ENCODE data around the gene TOE1. TPM values are rescaled to one million over a fixed set of nuclear protein-coding genes. Genes with fewer than 3 reads are reported as not detected.

TOE1 gene
- total and polyA plus RNA-seq, 9 of the 15 experiments (the other 6 are each of a cell fraction or from before 2014, with no cell fraction given) = 32.1 to 85.7 (median 38.0) TPM

DNA sequence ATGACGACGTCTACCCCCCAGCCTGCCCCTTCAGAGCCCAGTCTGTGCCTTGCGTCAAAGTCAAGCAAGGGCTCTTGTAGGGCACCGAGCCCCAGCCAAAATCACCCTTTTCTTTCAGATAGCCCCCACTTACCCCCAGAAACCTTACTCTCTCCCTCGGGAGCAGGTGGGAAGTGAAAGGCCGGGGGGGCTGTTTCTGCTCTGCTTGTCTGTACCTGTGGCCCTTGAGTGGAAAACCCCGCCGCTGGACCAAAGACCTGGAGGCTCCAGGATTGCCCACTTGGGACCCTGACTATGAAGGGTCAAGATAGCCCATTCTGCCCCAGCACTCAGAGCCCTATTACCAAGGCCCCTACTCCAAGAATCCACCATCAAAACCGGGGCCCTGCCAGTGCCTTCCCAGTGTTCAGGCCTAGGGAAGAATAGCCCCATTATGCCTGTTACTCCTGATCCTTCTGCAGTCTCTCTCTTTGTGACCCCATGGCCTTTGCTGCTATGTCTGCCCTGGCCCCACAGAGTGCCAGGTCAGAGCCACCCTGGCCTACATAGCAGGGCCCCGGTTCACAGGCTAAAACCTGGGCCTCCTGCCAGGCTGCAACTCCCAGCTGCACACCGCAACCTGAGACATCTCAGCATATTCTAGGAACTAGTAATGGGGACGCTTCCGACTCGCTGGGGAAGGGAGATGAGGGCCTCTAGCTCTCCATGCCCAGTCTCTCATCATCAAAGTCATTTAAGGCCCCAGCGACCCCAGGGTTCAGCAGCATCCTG lies 35.5 kb upstream of the TOE1 start (continued):
- no peak for TF ChIP-seq CHAMP1 (IDR thresholded peaks at IDR 0.05)
- TF ChIP-seq PHB (CRISPR knock-in tag; IDR thresholded peaks at IDR 0.05) = no peak
- TF ChIP-seq, protein P1, sequence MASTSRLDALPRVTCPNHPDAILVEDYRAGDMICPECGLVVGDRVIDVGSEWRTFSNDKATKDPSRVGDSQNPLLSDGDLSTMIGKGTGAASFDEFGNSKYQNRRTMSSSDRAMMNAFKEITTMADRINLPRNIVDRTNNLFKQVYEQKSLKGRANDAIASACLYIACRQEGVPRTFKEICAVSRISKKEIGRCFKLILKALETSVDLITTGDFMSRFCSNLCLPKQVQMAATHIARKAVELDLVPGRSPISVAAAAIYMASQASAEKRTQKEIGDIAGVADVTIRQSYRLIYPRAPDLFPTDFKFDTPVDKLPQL (IDR thresholded peaks at IDR 0.05; ENCODE audit: extremely low read depth, insufficient read length) = no peak
- TF ChIP-seq, protein P2, sequence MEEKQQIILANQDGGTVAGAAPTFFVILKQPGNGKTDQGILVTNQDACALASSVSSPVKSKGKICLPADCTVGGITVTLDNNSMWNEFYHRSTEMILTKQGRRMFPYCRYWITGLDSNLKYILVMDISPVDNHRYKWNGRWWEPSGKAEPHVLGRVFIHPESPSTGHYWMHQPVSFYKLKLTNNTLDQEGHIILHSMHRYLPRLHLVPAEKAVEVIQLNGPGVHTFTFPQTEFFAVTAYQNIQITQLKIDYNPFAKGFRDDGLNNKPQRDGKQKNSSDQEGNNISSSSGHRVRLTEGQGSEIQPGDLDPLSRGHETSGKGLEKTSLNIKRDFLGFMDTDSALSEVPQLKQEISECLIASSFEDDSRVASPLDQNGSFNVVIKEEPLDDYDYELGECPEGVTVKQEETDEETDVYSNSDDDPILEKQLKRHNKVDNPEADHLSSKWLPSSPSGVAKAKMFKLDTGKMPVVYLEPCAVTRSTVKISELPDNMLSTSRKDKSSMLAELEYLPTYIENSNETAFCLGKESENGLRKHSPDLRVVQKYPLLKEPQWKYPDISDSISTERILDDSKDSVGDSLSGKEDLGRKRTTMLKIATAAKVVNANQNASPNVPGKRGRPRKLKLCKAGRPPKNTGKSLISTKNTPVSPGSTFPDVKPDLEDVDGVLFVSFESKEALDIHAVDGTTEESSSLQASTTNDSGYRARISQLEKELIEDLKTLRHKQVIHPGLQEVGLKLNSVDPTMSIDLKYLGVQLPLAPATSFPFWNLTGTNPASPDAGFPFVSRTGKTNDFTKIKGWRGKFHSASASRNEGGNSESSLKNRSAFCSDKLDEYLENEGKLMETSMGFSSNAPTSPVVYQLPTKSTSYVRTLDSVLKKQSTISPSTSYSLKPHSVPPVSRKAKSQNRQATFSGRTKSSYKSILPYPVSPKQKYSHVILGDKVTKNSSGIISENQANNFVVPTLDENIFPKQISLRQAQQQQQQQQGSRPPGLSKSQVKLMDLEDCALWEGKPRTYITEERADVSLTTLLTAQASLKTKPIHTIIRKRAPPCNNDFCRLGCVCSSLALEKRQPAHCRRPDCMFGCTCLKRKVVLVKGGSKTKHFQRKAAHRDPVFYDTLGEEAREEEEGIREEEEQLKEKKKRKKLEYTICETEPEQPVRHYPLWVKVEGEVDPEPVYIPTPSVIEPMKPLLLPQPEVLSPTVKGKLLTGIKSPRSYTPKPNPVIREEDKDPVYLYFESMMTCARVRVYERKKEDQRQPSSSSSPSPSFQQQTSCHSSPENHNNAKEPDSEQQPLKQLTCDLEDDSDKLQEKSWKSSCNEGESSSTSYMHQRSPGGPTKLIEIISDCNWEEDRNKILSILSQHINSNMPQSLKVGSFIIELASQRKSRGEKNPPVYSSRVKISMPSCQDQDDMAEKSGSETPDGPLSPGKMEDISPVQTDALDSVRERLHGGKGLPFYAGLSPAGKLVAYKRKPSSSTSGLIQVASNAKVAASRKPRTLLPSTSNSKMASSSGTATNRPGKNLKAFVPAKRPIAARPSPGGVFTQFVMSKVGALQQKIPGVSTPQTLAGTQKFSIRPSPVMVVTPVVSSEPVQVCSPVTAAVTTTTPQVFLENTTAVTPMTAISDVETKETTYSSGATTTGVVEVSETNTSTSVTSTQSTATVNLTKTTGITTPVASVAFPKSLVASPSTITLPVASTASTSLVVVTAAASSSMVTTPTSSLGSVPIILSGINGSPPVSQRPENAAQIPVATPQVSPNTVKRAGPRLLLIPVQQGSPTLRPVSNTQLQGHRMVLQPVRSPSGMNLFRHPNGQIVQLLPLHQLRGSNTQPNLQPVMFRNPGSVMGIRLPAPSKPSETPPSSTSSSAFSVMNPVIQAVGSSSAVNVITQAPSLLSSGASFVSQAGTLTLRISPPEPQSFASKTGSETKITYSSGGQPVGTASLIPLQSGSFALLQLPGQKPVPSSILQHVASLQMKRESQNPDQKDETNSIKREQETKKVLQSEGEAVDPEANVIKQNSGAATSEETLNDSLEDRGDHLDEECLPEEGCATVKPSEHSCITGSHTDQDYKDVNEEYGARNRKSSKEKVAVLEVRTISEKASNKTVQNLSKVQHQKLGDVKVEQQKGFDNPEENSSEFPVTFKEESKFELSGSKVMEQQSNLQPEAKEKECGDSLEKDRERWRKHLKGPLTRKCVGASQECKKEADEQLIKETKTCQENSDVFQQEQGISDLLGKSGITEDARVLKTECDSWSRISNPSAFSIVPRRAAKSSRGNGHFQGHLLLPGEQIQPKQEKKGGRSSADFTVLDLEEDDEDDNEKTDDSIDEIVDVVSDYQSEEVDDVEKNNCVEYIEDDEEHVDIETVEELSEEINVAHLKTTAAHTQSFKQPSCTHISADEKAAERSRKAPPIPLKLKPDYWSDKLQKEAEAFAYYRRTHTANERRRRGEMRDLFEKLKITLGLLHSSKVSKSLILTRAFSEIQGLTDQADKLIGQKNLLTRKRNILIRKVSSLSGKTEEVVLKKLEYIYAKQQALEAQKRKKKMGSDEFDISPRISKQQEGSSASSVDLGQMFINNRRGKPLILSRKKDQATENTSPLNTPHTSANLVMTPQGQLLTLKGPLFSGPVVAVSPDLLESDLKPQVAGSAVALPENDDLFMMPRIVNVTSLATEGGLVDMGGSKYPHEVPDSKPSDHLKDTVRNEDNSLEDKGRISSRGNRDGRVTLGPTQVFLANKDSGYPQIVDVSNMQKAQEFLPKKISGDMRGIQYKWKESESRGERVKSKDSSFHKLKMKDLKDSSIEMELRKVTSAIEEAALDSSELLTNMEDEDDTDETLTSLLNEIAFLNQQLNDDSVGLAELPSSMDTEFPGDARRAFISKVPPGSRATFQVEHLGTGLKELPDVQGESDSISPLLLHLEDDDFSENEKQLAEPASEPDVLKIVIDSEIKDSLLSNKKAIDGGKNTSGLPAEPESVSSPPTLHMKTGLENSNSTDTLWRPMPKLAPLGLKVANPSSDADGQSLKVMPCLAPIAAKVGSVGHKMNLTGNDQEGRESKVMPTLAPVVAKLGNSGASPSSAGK (IDR thresholded peaks at IDR 0.05) = no peak
- no peak for TF ChIP-seq ZNF239 (CRISPR knock-in tag; IDR thresholded peaks at IDR 0.05)
- TF ChIP-seq SETDB1 (IDR thresholded peaks at IDR 0.05; ENCODE audit: low read length) = no peak
- TF ChIP-seq POLR3G (IDR thresholded peaks at IDR 0.05; ENCODE audit: extremely low read depth, insufficient read length, insufficient replicate concordance) = no peak
- no peak for TF ChIP-seq NELFE (IDR thresholded peaks at IDR 0.05; ENCODE audit: insufficient read depth, insufficient read length)
- no peak for TF ChIP-seq TFE3 (CRISPR knock-in tag; IDR thresholded peaks at IDR 0.05)
- TF ChIP-seq FOXM1 (IDR thresholded peaks at IDR 0.05; ENCODE audit: low read depth) = no peak
- TF ChIP-seq FOXM1 (CRISPR knock-in tag; IDR thresholded peaks at IDR 0.05; ENCODE audit: low read depth) = peak; percentile 80; the same call in 1 of the 2 replicates

Measured in K562 (cell line).